GM21529 (cell line): ENCODE results near the gene GP1BB.
"Not testable (repeated sequence)": the region's sequence is repeated elsewhere in the genome, so short reads cannot be mapped to it uniquely, and the experiment has no call there.

Experiments
- ATAC-seq: cut with Tn5 transposase; IDR thresholded peaks from one replicate; pipeline ENCODE4 v1.9.1; 2021; ENCODE audit not compliant: unreplicated experiment

GP1BB gene

DNA sequence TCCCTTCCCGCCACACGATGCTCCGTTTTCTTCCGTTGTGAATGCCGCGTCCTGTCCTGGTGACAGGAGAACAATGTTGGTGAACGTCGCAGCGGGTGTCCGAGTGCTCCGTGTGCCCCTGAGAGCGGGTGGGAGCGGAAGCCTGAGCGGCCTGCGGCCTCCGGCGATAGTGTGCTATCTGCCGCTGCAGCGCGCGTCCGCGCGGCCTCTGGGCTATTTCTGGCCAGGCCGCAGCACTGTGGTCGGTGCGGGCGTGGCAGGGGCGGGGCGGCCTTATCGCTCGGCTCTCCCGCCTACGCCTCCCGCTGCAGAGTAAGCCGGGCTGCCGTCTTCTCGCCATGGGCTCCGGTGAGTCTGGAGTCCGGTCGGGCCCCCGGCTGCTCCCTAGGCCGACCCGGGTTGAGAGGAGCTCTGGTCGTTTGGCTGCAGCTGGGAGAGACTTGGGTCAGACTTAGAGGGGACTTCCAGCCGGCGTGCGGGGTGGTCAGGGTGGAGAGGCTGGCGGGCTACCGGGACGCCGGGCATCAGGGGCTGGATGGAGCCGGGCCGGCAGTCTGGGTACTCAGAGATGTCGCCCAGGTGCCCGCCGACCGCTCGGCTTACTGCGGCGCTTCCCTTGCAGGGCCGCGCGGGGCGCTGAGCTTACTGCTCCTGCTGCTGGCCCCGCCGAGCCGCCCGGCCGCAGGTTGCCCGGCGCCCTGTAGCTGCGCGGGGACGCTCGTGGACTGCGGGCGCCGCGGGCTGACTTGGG lies at the start of gene GP1BB:
GP1BB (plus strand) TSS at position 308 of the 751 bp plus-strand sequence; CDS start at position 339, 31 bp downstream.
- no peak for ATAC-seq

DNA sequence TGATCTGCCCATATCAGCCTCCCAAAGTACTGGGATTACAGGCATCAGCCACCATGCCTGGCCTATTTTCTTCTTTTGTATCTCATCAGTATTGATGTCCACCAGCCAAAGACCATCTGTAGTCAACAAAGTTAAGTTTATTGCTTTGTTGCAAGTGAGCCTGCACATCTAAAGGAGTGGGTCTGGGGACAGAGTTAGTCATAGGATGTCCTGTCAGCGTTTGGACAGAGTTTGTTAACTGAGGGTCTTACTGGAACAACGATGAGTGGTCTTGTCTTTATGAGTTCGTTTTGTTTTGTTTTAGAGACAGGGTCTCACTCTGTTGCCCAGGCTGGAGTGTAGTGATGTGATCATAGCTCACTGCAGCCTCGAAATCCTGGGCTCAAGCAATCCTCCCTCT lies 49.7 kb upstream of the GP1BB start:
- ATAC-seq, result no peak

DNA sequence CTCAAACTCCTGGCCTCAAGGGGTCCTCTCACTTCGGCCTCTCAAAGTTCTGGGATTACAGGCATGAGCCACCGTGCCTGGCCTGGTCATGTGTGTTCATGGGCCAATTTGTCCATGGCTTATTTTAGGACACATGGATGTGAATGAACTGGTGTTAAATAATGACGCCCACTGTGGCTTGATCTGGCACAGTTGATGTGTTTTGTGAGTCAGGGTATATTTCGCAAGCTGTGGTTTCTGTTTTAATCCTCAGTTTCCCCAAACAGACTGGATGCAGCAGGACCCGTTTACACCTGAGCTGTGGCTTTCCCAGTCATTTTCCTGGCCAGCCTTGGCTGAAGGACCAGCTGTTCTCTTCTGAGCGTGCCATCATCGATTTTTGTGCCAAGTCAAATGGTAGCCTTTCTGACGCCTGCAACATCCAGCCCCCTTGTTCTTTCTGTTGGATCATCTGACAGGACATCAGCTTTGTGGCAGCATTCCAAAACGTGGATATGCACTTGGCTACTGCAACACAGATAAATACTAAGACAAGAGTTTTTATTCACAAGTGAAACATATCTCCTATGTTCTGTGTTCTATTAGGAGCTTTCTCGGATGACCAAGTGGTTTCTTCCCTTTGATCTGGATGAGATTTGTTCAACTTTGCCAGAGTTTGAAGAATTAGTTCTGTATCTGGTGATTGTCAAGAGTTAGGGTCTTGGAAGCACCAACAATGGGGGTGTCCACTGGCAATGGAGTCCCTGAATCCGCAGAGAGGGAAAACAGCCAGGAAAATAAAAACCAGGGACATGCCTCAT lies 49.0 kb upstream of the GP1BB start:
- no peak for ATAC-seq

DNA sequence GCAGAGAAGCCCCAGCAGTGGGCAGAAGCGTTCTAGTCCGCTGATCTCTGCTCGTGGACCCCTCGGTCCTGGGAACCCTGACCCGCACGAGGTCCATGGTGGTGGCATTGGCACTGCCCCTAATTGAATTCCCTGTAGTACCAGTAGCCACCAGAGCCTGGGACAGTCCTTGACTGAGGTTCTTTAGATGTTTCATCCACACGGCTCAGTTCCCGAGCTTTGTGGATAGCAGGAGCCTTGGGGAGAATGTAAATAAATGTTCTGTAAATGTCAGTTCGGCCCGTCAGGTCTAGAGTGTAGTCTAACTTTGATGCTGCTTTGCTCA lies 48.4 kb upstream of the GP1BB start:
- ATAC-seq, result no peak

DNA sequence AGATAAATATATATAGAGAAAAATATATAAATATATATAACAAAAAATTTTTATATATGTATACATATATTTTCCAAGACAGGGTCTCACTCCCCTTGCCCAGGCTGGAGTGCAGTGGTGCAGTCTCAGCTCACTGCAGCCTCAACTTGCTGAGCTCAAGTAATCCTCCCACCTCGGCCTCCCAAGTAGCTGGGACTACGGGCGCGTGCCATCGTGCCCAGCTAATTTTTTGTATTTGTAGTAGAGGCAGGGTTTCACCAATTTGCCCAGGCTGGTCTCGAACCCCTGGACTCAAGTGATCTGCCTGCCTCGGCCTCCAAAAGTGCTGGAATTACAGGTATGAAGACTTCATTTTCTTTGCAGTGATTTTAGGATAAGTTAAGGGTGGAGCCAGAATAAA lies 47.9 kb upstream of the GP1BB start:
- no peak for ATAC-seq

DNA sequence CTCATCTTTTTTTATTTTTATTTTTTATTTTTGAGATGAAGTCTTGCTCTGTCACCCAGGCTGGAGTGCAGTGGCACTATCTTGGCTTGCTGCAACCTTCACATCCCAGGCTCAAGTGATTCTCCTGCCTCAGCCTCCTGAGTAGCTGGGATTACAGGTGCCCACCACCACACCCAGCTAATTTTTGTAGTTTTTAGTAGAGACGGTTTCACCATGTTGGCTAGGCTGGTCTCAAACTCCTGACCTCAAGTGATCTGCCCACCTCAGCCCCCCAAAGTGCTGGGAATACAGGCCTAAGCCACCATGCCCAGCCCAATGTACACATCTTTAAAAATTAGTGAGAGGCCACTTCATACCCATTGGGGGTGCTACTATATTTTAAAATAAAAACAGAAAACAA lies 46.9 kb upstream of the GP1BB start:
- ATAC-seq, result not testable (repeated sequence)

DNA sequence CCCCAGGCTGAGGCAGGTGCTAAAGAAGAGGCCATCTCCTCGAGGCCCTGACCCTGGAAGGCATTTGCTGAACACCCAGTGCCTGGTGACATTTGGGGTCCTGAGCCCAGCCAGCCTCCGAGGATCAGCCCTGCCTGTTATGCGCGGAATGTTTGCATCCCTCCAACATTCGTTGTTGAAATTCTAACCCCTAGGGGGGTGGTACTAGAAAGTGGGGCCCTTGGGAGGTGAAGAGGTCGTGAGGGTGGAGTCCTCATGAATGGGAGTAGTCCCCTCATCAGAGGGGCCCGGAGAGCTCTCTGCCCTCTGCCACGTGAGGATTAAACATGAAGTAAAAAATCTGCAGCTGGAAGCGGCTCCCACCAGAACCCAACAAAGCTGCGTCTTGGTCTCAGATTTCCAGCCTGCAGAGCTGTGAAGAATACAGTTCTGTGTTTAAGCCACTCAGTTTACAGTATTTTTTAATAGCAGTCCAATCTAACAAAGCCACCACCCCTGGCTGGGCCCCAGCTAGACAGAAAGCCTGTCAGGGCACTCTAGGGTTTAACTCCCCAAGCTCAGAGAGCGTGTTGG lies 44.3 kb upstream of the GP1BB start:
- ATAC-seq, result no peak

DNA sequence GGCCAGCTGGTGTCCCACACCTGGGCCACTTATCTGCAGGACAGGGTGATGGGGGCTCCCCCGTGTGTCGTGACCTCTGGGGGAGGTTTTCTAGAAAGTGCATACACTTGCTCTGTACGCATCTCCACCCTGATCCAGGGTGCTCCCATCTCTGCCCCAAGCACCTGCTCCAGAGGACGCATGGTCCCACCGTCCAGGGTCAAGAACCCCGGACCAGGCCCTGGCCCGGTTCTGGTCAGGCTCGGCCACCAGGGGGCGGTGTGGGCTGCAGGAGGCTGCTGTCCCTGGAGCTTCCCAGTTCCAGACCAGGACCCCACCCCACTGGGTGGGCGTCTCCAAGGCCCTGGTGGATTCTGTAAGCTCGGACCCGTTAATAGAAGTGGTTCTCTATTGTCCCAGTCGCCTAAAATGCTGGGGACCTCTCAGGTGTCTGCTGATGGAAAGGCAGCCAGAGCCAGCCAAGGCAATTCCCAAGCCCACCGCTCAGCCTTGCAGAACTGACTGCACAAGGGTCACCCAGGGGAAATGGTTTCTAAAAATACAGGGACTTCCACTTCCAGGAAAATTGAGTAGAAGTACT lies 43.7 kb upstream of the GP1BB start:
- no peak for ATAC-seq

DNA sequence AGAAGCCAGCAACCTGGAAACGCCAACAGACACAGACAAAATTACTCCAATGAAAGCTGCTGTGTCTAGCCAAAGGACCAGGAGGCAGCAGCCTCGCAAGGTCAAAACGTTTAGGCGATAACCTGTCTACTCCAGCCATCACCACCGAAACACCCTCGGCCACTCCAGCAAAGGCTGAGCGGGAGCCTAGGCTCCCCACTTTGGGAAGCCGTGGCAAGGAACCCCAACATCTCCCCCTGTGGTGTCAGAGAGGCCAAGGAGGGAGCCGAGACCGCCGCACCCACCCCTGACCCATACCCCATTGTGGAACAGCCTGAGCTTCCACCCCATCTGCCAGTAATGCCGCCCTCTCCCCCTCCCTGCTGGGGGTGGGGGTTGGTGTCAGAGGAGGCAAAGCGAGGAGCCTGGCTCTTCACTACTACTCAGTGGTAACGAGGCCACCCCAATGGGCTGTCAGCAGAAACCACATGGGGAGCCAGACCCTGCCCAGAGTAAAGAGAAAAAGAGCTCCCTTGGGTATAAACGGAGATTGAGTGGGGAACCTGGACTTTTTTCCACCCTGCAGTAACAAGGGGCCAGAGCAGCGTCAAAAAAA lies 43.0 kb upstream of the GP1BB start:
- ATAC-seq, result no peak

DNA sequence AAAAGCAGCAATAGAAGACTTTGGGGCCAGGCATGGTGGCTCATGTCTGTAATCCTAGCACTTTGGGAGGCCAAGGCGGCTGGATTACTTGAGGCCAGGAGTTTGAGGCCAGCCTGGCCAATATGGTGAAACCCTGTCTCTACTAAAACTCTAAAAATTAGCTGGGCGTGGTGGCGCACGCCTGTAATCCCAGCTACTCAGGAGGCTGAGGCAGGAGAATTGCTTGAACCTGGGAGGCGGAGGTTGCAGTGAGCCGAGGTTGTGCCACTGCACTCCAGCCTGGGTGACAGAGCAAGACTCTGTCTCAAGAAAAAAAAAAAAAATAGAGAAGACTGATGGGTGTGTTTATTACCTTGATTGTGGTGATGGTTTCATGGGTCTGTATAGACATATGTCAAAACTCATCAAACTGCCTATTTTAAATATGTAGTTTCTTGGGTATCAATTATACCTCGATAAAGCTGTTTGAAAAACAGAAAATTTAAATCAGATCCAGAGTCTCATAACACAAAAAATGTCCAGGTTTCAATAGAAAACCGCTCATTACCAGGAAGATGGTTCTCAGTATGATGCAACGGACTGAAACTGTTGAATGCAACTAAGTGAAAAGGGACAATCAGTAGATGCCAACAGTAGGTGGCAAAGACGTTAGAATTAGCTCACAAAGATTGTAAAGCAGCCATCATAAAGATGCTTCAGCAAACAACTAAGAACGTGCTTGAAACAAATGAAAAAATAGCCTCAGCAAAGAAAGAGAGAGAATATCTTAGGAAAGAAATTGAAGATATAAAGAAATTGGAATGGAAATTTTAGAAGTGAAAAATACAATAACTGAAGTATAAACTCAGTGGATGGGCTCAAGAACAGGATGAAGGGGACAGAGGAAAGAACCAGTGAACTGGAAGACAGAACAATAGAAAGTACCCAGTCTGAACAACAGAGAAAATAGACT lies 42.2 kb upstream of the GP1BB start:
- ATAC-seq, result no peak

DNA sequence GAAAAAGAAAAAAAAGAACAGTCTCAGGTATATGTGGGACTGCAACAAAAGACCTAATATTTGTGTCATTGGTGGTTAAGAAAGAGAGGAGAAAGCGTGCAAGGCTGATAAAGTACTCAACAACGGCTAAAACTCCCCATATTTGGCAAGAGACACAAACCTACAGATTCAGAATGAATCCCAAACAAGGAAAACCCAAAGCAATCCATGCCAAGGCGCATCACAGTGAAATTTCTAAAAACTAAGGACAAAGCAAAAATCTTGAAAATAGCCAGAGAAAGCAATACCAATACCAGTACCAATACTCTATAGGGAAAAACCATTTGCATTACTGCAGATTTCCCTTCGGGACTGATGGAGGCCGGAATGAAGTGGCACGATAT lies 41.5 kb upstream of the GP1BB start:
- ATAC-seq, result no peak

DNA sequence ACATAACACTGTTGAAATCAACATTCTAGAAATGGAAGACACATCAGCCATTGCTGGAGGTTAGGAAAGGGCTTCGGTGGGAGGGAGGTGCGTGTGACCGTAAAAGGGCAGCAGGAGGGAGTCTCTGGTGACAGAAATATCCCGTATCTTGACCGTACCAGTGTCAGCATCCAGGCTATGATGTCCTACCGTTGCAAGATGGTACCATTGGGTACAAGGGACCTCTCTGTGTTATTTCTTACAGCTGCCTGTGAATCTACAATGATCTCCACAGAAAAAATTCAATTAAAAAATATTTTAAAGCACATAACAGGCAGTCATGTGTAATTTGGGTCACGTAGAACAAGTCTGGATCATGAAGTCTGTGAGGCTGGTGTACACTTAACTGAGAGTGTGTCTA lies 36.4 kb upstream of the GP1BB start:
- ATAC-seq, result no peak

DNA sequence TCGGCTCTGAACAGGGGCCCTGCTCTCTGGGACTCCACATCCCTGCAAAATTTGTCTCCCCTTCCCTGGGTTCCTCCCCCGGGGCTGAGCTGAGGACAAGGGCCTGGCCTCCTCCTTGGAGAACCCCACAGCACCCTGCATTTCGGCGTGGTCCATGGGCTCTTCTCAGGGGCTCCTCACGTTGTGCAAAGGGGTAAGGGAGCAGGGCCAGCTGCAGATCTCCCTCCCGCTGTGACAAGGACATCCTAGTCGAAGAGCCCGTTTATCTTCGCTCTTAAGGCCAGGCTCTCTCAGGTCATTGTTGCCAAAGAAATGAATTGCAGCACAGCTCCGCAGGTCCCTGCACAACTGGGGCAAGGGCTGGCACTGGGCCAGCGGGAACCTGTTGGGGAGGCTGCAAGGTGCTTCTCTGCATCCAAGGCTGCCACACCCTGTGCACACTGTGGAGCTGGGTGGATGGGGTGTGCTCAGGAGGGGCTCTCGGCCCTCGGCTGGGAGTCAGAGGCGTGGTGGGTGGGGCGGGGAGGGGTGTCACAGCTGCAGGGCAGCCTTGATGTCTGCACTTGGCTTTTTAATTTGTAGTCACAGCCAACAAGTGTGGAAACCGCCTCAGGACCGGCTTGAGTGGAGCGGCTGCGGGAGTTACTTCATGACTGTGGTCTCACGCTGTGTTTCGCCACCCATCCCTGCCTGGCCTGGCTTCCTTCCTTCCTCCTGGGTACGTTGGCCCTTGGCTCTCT lies 35.6 kb upstream of the GP1BB start:
- ATAC-seq, result no peak

DNA sequence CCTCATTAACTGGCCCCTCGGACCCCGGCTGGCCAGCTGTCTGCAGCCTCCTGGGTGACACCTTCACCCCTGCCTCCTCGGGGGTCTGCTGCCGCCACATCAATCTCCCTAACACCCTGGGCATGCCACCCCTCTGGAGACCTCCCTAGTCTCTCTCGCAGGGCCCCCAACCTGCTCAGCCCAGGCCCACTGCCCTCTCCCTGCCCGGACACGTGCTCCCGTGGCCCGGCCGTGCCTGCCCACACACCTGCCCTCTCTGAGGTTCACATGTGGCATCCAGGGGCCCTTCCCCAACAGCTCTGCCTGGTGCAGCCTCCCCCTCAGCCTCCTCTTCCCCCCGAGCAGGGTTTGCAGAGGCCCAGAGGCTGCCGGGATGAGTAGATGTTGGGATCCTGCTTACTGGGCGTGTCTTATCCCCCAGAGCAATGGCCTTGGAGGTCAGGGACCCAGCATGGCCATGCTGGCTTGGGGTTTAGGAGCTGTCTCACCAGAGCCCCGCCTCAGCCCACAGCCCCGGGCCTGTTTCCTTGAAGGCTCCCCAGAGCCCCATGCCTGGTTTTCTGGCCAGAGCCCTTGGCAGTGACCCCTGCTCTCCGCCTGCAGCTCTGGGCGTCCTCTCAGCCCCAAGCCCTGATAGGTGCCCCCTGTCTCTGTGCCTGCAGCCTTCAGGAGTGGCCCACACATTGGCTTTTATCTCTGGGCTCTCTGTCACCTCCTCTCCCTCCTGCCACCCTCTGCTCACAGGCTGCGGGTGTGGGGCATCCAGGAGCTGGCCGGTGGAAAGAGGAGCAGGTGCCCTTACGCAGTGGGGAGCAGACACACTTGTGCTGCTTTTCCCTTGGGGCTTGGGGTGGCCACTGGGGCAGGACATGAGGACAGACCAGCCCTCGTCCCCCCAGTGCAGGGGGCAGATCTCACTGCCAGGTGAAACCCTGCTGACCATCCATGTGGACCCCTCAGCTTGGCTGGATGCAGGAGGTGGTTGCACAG lies 34.7 kb upstream of the GP1BB start:
- no peak for ATAC-seq

DNA sequence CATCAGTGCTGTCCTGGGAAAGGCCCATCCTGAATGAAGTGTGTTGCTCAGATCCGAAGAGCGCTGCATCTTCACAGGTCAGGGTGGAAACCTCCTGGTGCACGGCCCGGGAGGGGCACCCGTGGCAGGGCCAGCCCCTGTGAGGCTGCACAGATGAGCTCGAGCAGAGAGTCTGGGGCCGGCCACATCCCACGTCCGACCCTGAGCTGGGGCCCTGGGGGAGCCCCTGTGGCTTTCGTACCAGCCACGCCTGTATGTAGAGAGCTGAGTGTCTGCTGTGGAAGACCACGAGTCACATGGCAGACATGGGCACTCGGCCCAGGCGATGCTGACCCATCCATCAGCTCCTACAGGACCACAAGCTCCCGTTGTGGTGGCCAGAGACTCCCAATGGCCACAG lies 33.9 kb upstream of the GP1BB start:
- no peak for ATAC-seq

DNA sequence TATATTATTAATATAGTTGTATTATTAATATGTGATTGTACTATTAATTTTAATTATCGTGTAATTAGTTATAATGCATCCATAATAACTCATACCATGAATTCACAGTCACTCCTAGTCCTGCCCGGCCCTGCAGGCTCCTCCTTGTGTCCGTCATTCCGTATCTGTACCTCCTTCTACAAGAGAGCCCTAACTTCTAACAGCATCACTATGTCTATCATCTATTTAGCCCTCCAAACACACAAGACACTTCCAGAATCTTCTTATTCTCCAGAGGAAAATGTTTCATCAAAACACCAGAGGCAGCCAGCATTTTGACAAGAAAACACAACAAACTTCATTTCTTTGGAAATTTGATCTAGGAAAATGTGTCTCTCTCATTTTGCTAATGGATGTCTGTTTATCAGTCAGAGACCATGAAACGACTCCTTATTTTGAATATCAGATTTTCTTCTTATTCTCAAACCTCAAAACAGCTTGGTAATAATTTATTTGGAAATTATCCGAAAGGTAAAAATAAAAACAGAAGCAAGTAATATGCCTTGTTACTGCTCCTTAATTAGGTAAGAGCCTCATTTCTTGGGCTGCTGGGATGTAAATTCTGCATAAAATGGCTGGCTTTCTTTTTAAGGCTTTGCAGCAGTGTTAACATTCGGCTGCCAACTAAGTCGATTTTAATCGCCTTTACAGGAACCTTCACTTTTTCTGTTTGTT lies 32.2 kb upstream of the GP1BB start:
- ATAC-seq, result no peak

DNA sequence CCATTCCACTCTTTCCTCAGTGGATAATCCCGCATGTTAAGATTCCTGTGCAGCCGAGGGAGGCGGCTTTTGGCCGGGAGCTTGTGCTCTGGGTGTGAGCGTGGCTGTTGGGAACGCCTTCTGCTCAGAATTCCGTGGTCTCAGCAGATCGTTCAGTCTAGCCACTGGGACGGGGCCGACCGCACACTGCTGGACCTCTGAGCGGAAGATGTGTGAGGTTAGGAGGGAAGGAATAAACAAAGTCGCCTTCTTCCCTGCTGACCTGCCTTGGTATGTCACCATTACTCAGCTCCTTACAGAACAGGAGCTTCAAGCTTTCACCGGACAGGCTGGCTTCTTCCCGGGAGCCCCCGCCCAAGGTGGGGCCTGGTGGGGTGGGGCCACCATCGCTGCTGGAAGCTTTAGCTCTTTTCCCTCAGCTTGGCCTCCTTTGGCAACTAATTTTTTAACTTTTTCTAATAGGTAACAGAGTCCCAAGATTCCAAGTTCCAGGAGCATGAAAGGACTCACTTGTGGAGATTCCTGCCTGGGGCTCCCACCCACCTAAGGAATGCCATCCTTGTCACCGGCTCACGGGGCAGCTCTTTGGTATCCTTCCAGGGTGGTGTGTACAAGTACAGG lies 31.5 kb upstream of the GP1BB start:
- no peak for ATAC-seq
